CD4-positive, alpha-beta T cell (primary cell): ENCODE results near the gene TSPAN18. TPM values are rescaled to one million over a fixed set of nuclear protein-coding genes. Genes with fewer than 3 reads are reported as not detected.

Experiments
- ATAC-seq: fragments of 200-7000 bp; cut with Tn5 transposase; one replicate; pipeline ENCODE4 v1.10.0; 2022; ENCODE audit warnings: mild to moderate bottlenecking; ENCODE audit not compliant: poor library complexity
- CTCF ChIA-PET: fragments of 350-600 bp; sonication (Branson Sonifier 250); formaldehyde crosslinking; loops from one replicate; lab custom pipeline; 2021; ENCODE audit warnings: antibody characterized with exemption, inconsistent platforms; lab: Charles Lee
- POLR2A ChIA-PET: fragments of 350-600 bp; sonication (Branson Sonifier 250); formaldehyde crosslinking; loops from one replicate; lab custom pipeline; 2021; ENCODE audit warnings: antibody characterized with exemption, inconsistent platforms; lab: Charles Lee
- DNase-seq, 14 experiments: peaks; one replicate each; pipeline ENCODE4 v3.0.0-alpha.2; 2013 to 2020; ENCODE audit warnings: mixed read lengths in 2 of 14
- H3K27ac ChIP-seq, 2 donors: one replicate each; pipeline versions ENCODE4 v1.5.1 to v1.7.0; 2013; ENCODE audit warnings: low read length in 2 of 2, low read depth in 1 of 2, mild to moderate bottlenecking in 1 of 2
- H3K27me3 ChIP-seq, 2 experiments: 1 replicate in 1 of 2; 2 replicates in 1 of 2; pipeline versions ENCODE4 v1.6.1 to v1.7.0; 2013; ENCODE audit warnings: low read length in 2 of 2, control low read depth in 1 of 2, mild to moderate bottlenecking in 1 of 2, moderate library complexity in 1 of 2; ENCODE audit not compliant: insufficient read depth in 2 of 2, control insufficient read depth in 1 of 2
- H3K36me3 ChIP-seq: one replicate; pipeline ENCODE4 v1.6.1; 2013; ENCODE audit warnings: low read length, control low read depth; ENCODE audit not compliant: insufficient read depth
- H3K4me1 ChIP-seq: one replicate; pipeline ENCODE4 v1.6.1; 2013; ENCODE audit warnings: low read length, control low read depth; ENCODE audit not compliant: insufficient read depth
- H3K4me3 ChIP-seq: one replicate; pipeline ENCODE4 v1.5.1; 2013; ENCODE audit warnings: mild to moderate bottlenecking, low read length, moderate library complexity
- H3K9me3 ChIP-seq, 2 experiments: 1 replicate in 1 of 2; 2 replicates in 1 of 2; pipeline versions ENCODE4 v1.6.1 to v1.7.0; 2013; ENCODE audit warnings: low read length in 2 of 2, mild to moderate bottlenecking in 2 of 2, control low read depth in 1 of 2, moderate library complexity in 1 of 2; ENCODE audit not compliant: control insufficient read depth in 1 of 2, insufficient read depth in 1 of 2
- H3K27ac Mint-ChIP-seq: one replicate; pipeline ENCODE4 v1.8.0; 2020; ENCODE audit warnings: mixed read lengths
- H3K27me3 Mint-ChIP-seq: one replicate; pipeline ENCODE4 v1.8.0; 2021; ENCODE audit warnings: mixed read lengths
- H3K36me3 Mint-ChIP-seq: one replicate; pipeline ENCODE4 v1.8.0; 2021; ENCODE audit warnings: low read depth, mixed read lengths
- H3K4me1 Mint-ChIP-seq: one replicate; pipeline ENCODE4 v1.8.0; 2021; ENCODE audit warnings: low read depth, mixed read lengths
- H3K4me3 Mint-ChIP-seq: one replicate; pipeline ENCODE4 v1.8.0; 2020; ENCODE audit warnings: mild to moderate bottlenecking, mixed read lengths
- H3K9me3 Mint-ChIP-seq: one replicate; pipeline ENCODE4 v1.8.0; 2020; ENCODE audit warnings: mixed read lengths
- intact Hi-C, 2 experiments: fragments of 100-400 bp; cut with DNase I in 1 of 2; cut with micrococcal nuclease in 1 of 2; formaldehyde crosslinking; loops; one replicate each; pipeline versions ENCODE4 v1.15.1 to v1.9.0; 2023 to 2025; cut with DNase I, micrococcal nuclease
- total RNA-seq, 174 experiments: library from RNA in 2 of 174; stranded (reverse) in 2 of 174; gene quantifications; one replicate each; pipeline ENCODE4 v1.2.3 and lab custom pipeline; 2021 to 2026
- TF ChIP-seq, protein P1 (sequence below): fragments of 200-600 bp; IDR thresholded peaks from one replicate; pipeline ENCODE4 v1.8.0; 2022; ENCODE audit warnings: antibody characterized with exemption, mild to moderate bottlenecking

TSPAN18 gene
- total RNA-seq, 2 experiments from 2014 or later: 23.0 to 25.3 TPM

GRCh38 chr11:44934110-44934509 lies 207.3 kb downstream of the TSPAN18 start:
- Histone ChIP-seq H3K36me3 (peaks cover 4% of the 10 kb centered on the region), H3K9me3 (no peaks in the 10 kb centered on the region), H3K27ac (no peak overlapping the region), H3K4me1 (peaks cover 5% of the 10 kb centered on the region), H3K27me3 (no peaks in the 10 kb centered on the region), H3K4me3 (no peak overlapping the region)
- intact Hi-C loops: no loop called here
- DNase-seq (no peak), ATAC-seq (no peak)
- no peaks in the 10 kb centered on the region for H3K36me3 Mint-ChIP-seq
- ChIA-PET POLR2A (no interaction called here), CTCF (interaction anchor here (5.6 kb wide), 1 partner anchor 169 kb away, joined by 103 read pairs; no protein-coding TSS in a partner anchor)
- no peaks in the 10 kb centered on the region for H3K4me1 Mint-ChIP-seq
- H3K27ac Mint-ChIP-seq: no peak overlapping the region
- H3K9me3 Mint-ChIP-seq: no peaks in the 10 kb centered on the region
- no peaks in the 10 kb centered on the region for H3K27me3 Mint-ChIP-seq
- H3K4me3 Mint-ChIP-seq: no peak overlapping the region
- TF ChIP-seq, protein P1, sequence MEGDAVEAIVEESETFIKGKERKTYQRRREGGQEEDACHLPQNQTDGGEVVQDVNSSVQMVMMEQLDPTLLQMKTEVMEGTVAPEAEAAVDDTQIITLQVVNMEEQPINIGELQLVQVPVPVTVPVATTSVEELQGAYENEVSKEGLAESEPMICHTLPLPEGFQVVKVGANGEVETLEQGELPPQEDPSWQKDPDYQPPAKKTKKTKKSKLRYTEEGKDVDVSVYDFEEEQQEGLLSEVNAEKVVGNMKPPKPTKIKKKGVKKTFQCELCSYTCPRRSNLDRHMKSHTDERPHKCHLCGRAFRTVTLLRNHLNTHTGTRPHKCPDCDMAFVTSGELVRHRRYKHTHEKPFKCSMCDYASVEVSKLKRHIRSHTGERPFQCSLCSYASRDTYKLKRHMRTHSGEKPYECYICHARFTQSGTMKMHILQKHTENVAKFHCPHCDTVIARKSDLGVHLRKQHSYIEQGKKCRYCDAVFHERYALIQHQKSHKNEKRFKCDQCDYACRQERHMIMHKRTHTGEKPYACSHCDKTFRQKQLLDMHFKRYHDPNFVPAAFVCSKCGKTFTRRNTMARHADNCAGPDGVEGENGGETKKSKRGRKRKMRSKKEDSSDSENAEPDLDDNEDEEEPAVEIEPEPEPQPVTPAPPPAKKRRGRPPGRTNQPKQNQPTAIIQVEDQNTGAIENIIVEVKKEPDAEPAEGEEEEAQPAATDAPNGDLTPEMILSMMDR: no peak

- Histone ChIP-seq H3K27ac (no peak overlapping the region), H3K9me3 (no peaks in the 10 kb centered on the region), H3K4me1 (peaks cover 5% of the 10 kb centered on the region), H3K36me3 (peaks cover 1% of the 10 kb centered on the region), H3K27me3 (no peaks in the 10 kb centered on the region), H3K4me3 (no peak overlapping the region)
- DNase-seq: no peak
- Mint-ChIP-seq H3K9me3 (no peaks in the 10 kb centered on the region), H3K27me3 (no peaks in the 10 kb centered on the region), H3K27ac (no peak overlapping the region), H3K4me3 (no peak overlapping the region), H3K36me3 (no peaks in the 10 kb centered on the region), H3K4me1 (no peaks in the 10 kb centered on the region)
- TF ChIP-seq, protein P1: no peak
- ATAC-seq: no peak
- ChIA-PET CTCF (interaction anchor here (2.5 to 5.6 kb wide), 2 partner anchors 7 to 168 kb away, joined by 21 to 103 read pairs; no protein-coding TSS in a partner anchor), POLR2A (no interaction called here)
- intact Hi-C loops: loop anchor here (5.0 kb wide), 2 partner anchors 358 to 398 kb away; no protein-coding TSS in a partner anchor
Observed at GRCh38 chr11:44934735-44935250, 208.0 kb downstream of the TSPAN18 start.

DNA sequence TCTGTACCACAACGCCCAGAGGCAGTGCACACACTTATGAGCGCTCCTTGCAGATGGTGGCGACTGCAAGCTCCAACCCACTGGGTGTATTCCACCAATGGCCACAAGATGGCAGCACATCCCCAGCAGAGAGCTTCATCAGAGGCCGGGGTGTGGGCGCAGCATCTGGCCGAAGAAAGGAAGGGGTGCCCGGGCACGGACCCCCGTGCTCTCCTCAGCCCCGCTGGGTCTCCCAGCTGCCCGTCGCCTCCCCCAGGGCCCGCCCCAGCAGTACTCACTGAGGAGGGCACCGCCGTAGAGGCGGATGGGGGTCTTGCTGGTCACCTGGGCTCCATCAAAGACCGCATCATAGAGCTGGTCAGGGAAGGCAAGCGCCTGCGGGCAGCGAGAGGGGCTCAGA lies 209.8 kb downstream of the TSPAN18 start:
- H3K36me3 ChIP-seq: no peaks in the 10 kb centered on the region
- peaks cover 5% of the 10 kb centered on the region for H3K4me1 ChIP-seq
- no peaks in the 10 kb centered on the region for H3K9me3 Mint-ChIP-seq
- TF ChIP-seq, protein P1: peak; percentile 87
- peak; percentile 66 to 90 (median 82) for DNase-seq
- H3K4me3 Mint-ChIP-seq: no peak overlapping the region
- no peak overlapping the region for H3K27ac ChIP-seq
- no peak overlapping the region for H3K4me3 ChIP-seq
- no peaks in the 10 kb centered on the region for H3K27me3 Mint-ChIP-seq
- intact Hi-C loops: loop anchor here (1.0 to 5.0 kb wide), 5 partner anchors 167 to 396 kb away; no protein-coding TSS in a partner anchor
- H3K36me3 Mint-ChIP-seq: no peaks in the 10 kb centered on the region
- ChIA-PET POLR2A (interaction anchor here (1.0 to 1.3 kb wide), 5 partner anchors 9 to 181 kb away, joined by 3 to 13 read pairs (median 4); no protein-coding TSS in a partner anchor), CTCF (interaction anchor here (0.7 to 5.6 kb wide), 16 partner anchors 9 to 215 kb away, joined by 3 to 103 read pairs (median 4); no protein-coding TSS in a partner anchor)
- no peak overlapping the region for H3K27ac Mint-ChIP-seq
- H3K27me3 ChIP-seq: no peaks in the 10 kb centered on the region
- no peaks in the 10 kb centered on the region for H3K9me3 ChIP-seq
- peak; percentile 90 for ATAC-seq
- H3K4me1 Mint-ChIP-seq: no peaks in the 10 kb centered on the region
